Muscle layer of colon (tissue), 2 donors: ENCODE measurements around the gene ENO3.

Experiments used
- H3K27ac ChIP-seq: one replicate; pipeline ENCODE4 v1.7.0; 2013; ENCODE audit warnings: low read depth, mild to moderate bottlenecking, low read length, moderate library complexity
- H3K27me3 ChIP-seq, 2 donors: one replicate each; pipeline ENCODE4 v1.7.0; 2013; ENCODE audit warnings: low read length in 2 of 2, mild to moderate bottlenecking in 2 of 2; ENCODE audit not compliant: insufficient read depth in 2 of 2, control insufficient read depth in 1 of 2
- H3K36me3 ChIP-seq: one replicate; pipeline ENCODE4 v1.7.0; 2013; ENCODE audit warnings: mild to moderate bottlenecking, low read length; ENCODE audit not compliant: insufficient read depth
- H3K4me1 ChIP-seq: one replicate; pipeline ENCODE4 v1.7.0; 2013; ENCODE audit warnings: mild to moderate bottlenecking, low read length; ENCODE audit not compliant: insufficient read depth
- H3K4me3 ChIP-seq, 2 donors: one replicate each; pipeline ENCODE4 v1.7.0; 2013; ENCODE audit warnings: low read length in 2 of 2, low read depth in 1 of 2, mild to moderate bottlenecking in 1 of 2, moderate library complexity in 1 of 2
- H3K9ac ChIP-seq: one replicate; pipeline ENCODE4 v1.7.0; 2013; ENCODE audit warnings: low read length
- H3K9me3 ChIP-seq: one replicate; pipeline ENCODE4 v1.7.0; 2013; ENCODE audit warnings: mild to moderate bottlenecking, low read length
- donor health status: abdominal sarcoma.
- donor health status: Adenocarcinoma of cecum.

Gene ENO3

DNA sequence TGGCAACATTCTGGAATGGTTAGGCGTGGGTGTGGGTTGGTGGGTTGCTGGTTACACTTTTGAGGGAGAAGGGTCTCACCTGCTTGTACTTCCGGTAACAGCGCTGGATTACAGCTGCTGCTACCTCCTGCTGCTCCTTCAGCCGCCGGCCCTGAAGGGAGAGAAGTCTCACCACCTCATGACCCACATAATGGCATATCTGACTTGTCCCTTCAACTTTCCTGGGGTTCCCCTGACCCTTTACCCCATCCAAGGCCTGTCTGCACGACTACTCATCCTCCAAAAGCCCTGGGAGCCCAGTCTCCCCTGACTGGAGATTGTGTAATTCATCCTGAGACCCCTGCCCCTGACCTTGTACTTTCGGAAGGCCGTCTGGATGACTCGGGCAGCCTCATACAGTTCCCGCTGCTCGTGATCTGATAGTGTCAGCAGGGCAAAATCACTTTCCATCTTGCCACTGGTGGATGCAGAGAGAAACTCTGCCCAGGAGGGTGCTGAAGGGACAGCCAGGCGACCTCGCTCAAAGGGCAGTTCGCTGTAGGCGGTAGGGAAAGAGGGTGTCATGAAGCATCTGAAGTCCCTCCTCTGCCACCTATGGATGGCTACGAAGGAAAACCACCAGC, 18.7 kb downstream of the ENO3 start:
- H3K4me3 ChIP-seq: peak overlapping the region; percentile 8 to 87

GRCh38 chr17:4970273-4970672, 19.4 kb downstream of the ENO3 start:
- Histone ChIP-seq H3K36me3 (peaks cover 56% of the 10 kb centered on the region), H3K9me3 (no peaks in the 10 kb centered on the region), H3K27ac (no peak overlapping the region), H3K4me1 (peaks cover 30% of the 10 kb centered on the region), H3K9ac (no peak overlapping the region), H3K4me3 (no peak overlapping the region), H3K27me3 (no peaks in the 10 kb centered on the region)

More for the DNA sequence above, 18.7 kb downstream of the ENO3 start:
- peaks cover 32% of the 10 kb centered on the region for H3K4me1 ChIP-seq
- no peak overlapping the region for H3K9ac ChIP-seq
- H3K36me3 ChIP-seq: peaks cover 49% of the 10 kb centered on the region
- H3K9me3 ChIP-seq: no peaks in the 10 kb centered on the region
- no peaks in the 10 kb centered on the region for H3K27me3 ChIP-seq
- H3K27ac ChIP-seq: peak overlapping the region; percentile 95

- Histone ChIP-seq H3K9me3 (no peaks in the 10 kb centered on the region), H3K27ac (peak overlapping the region; percentile 43), H3K4me1 (peaks cover 20% of the 10 kb centered on the region), H3K27me3 (no peaks in the 10 kb centered on the region), H3K4me3 (no peak overlapping the region), H3K36me3 (peaks cover 64% of the 10 kb centered on the region), H3K9ac (no peak overlapping the region)
These were observed 20.9 kb downstream of the ENO3 start for GRCh38 chr17:4971826-4972225.

- Histone ChIP-seq H3K27ac (peak overlapping the region; percentile 43), H3K9me3 (no peaks in the 10 kb centered on the region), H3K36me3 (peaks cover 69% of the 10 kb centered on the region)
These were observed 21.4 kb downstream of the ENO3 start for GRCh38 chr17:4972322-4972721.

GRCh38 chr17:4972752-4973151, 21.8 kb downstream of the ENO3 start:
- H3K9ac ChIP-seq: no peak overlapping the region
- no peak overlapping the region for H3K4me3 ChIP-seq
- H3K9me3 ChIP-seq: no peaks in the 10 kb centered on the region
- peak overlapping the region; percentile 8 for H3K27ac ChIP-seq
- H3K36me3 ChIP-seq: peaks cover 73% of the 10 kb centered on the region
- no peaks in the 10 kb centered on the region for H3K27me3 ChIP-seq
- peaks cover 20% of the 10 kb centered on the region for H3K4me1 ChIP-seq

More at GRCh38 chr17:4972322-4972721, 21.4 kb downstream of the ENO3 start:
- H3K4me1 ChIP-seq: peaks cover 20% of the 10 kb centered on the region
- H3K9ac ChIP-seq: no peak overlapping the region
- no peaks in the 10 kb centered on the region for H3K27me3 ChIP-seq
- H3K4me3 ChIP-seq: no peak overlapping the region

- H3K27ac ChIP-seq: no peak overlapping the region
- H3K9ac ChIP-seq: no peak overlapping the region
- H3K4me3 ChIP-seq: no peak overlapping the region
- H3K4me1 ChIP-seq: peaks cover 15% of the 10 kb centered on the region
- no peaks in the 10 kb centered on the region for H3K27me3 ChIP-seq
- no peaks in the 10 kb centered on the region for H3K9me3 ChIP-seq
- peaks cover 81% of the 10 kb centered on the region for H3K36me3 ChIP-seq
These were observed 22.6 kb downstream of the ENO3 start for GRCh38 chr17:4973256-4974114.

GRCh38 chr17:4974115-4974670, 23.3 kb downstream of the ENO3 start:
- H3K27ac ChIP-seq: no peak overlapping the region
- no peak overlapping the region for H3K9ac ChIP-seq
- peaks cover 8% of the 10 kb centered on the region for H3K4me1 ChIP-seq
- no peaks in the 10 kb centered on the region for H3K27me3 ChIP-seq
- no peak overlapping the region for H3K4me3 ChIP-seq
- H3K36me3 ChIP-seq: peaks cover 86% of the 10 kb centered on the region
- no peaks in the 10 kb centered on the region for H3K9me3 ChIP-seq

DNA sequence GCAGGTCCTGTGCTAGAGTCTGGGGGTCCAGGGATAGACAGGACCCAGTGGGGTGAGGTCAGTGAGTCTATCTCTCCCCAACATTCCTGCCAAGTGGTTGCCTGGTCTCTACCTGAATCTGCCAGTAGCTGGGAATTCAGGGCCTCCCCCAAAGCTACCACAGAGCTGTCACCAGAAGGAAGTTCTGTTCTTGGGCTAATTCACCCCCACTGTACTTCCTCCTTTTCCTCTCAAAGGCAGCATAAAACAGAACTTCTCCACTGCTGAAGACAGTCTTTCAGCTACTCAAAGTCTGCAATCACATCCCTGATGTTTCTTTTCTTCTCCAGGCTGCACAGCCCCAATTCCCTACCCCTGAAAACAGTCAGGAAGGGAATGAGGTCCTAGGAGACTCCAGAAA, 27.8 kb downstream of the ENO3 start:
- no peaks in the 10 kb centered on the region for H3K9me3 ChIP-seq
- H3K4me1 ChIP-seq: peaks cover 9% of the 10 kb centered on the region
- peaks cover 68% of the 10 kb centered on the region for H3K36me3 ChIP-seq
- H3K9ac ChIP-seq: no peak overlapping the region
- no peaks in the 10 kb centered on the region for H3K27me3 ChIP-seq
- H3K4me3 ChIP-seq: no peak overlapping the region
- H3K27ac ChIP-seq: no peak overlapping the region

DNA sequence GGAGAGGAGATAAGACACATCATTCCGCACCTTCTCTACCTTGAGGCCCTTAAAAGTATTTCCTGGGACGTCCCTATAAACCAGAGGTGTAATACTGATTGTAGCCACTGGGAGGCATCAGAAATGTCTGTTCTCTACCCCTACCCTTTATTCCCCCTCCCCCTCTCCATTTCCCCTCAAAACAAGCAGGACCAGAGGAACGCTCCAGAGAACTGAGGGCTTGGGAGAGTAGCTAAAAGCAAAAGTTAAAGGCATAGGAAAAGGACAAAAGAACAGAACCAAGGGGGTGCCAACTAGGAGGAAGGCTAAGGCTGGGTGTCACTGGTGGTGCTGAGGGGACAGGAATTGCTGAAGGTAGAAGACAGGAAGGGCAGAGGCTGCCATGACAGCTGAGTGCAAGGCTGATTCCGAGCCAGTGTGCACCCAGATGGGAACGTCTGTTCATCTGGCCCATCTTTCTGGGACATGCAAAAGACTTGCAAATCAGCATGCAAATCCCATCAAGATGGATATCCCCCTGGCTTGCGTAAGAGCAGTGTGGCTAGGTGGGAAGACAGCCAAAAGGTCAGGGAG, 29.8 kb downstream of the ENO3 start:
- Histone ChIP-seq H3K9ac (no peak overlapping the region), H3K27me3 (no peaks in the 10 kb centered on the region), H3K4me3 (no peak overlapping the region), H3K9me3 (no peaks in the 10 kb centered on the region), H3K36me3 (peaks cover 48% of the 10 kb centered on the region), H3K4me1 (peaks cover 9% of the 10 kb centered on the region), H3K27ac (no peak overlapping the region)

DNA sequence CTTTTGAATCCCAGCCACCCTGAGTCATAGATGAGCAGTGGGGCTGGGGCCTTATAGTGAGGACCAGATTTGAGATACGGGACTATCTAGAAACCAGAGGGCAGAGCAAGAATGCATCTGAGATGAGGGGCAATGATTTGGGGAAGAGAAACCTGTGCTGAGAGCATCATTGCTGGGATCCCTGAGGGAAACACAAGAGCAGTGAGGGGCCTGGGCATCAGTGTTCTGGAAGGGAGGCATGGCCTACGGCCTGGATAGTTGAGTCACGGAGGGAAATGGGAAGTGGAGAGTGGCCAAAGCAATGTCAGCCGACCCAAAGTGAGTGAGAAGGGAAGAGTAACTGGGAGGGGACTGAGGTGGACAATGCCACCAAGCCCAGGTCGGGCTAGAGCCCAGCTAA, 31.4 kb downstream of the ENO3 start:
- Histone ChIP-seq H3K4me1 (peaks cover 18% of the 10 kb centered on the region), H3K9ac (no peak overlapping the region), H3K27ac (no peak overlapping the region), H3K36me3 (peaks cover 39% of the 10 kb centered on the region), H3K4me3 (no peak overlapping the region), H3K27me3 (no peaks in the 10 kb centered on the region), H3K9me3 (no peaks in the 10 kb centered on the region)

GRCh38 chr17:4986403-4986802, 35.5 kb downstream of the ENO3 start:
- Histone ChIP-seq H3K36me3 (peaks cover 13% of the 10 kb centered on the region), H3K4me3 (peak overlapping the region; percentile 89 to 93), H3K27ac (peak overlapping the region; percentile 73), H3K4me1 (peaks cover 21% of the 10 kb centered on the region), H3K9ac (peak overlapping the region; percentile 98), H3K27me3 (no peaks in the 10 kb centered on the region), H3K9me3 (no peaks in the 10 kb centered on the region)
